GM23338 (cell line): ENCODE data around the gene BICRA. TPM values are rescaled to one million over a fixed set of nuclear protein-coding genes. Genes with fewer than 3 reads are reported as not detected.

Experiments used
- ATAC-seq: fragments of 200-7000 bp; cut with Tn5 transposase; 3 replicates; pipeline ENCODE4 v1.9.1; 2020
- DNase-seq: peaks from one replicate; pipeline ENCODE4 v3.0.0-alpha.2; 2015; ENCODE audit warnings: low spot score
- H2AFZ ChIP-seq: fragments of 200-600 bp; sonication (generic); 2 replicates; pipeline ENCODE4 v1.8.0; 2016; ENCODE audit warnings: antibody characterized with exemption, mild to moderate bottlenecking, moderate library complexity
- H3F3A ChIP-seq: fragments of 200-600 bp; sonication (generic); replicated peaks from 2 replicates; pipeline ENCODE4 v1.8.0; 2017; ENCODE audit warnings: antibody characterized with exemption, mixed run types, low read depth
- H3K27ac ChIP-seq: fragments of 200-600 bp; sonication (generic); 2 replicates; pipeline ENCODE4 v1.6.1; 2016; ENCODE audit warnings: low read depth
- H3K27me3 ChIP-seq: fragments of 200-600 bp; sonication (generic); 2 replicates; pipeline ENCODE4 v1.8.0; 2016; ENCODE audit warnings: mild to moderate bottlenecking, mixed run types, moderate library complexity; ENCODE audit not compliant: insufficient read depth
- H3K36me3 ChIP-seq: fragments of 200-600 bp; sonication (generic); 2 replicates; pipeline ENCODE4 v1.8.0; 2016; ENCODE audit warnings: mild to moderate bottlenecking; ENCODE audit not compliant: insufficient read depth
- H3K4me1 ChIP-seq: fragments of 200-600 bp; sonication (generic); 2 replicates; pipeline ENCODE4 v1.8.0; 2016; ENCODE audit warnings: mild to moderate bottlenecking, moderate library complexity; ENCODE audit not compliant: insufficient read depth
- H3K4me2 ChIP-seq: fragments of 200-600 bp; sonication (generic); 2 replicates; pipeline ENCODE4 v1.7.1; 2017; ENCODE audit warnings: mixed run types
- H3K4me3 ChIP-seq: fragments of 200-600 bp; sonication (generic); 2 replicates; pipeline ENCODE4 v1.6.1; 2016; ENCODE audit warnings: mixed run types
- H3K79me2 ChIP-seq: fragments of 200-600 bp; sonication (generic); replicated peaks from 2 replicates; pipeline ENCODE4 v1.8.0; 2017; ENCODE audit warnings: mild to moderate bottlenecking; ENCODE audit not compliant: insufficient read depth
- H3K9me2 ChIP-seq: fragments of 200-600 bp; sonication (generic); 2 replicates; pipeline ENCODE4 v1.8.0; 2017; ENCODE audit not compliant: insufficient read depth
- H4K20me1 ChIP-seq: fragments of 200-600 bp; sonication (generic); replicated peaks from 2 replicates; pipeline ENCODE4 v1.8.0; 2017; ENCODE audit warnings: mild to moderate bottlenecking; ENCODE audit not compliant: insufficient read depth
- H3K27ac Mint-ChIP-seq: 2 replicates; pipeline ENCODE4 v1.8.0; 2020; ENCODE audit warnings: inconsistent platforms, mild to moderate bottlenecking, moderate library complexity, mixed read lengths
- H3K27me3 Mint-ChIP-seq: 3 replicates; pipeline ENCODE4 v1.8.0; 2022; ENCODE audit warnings: low read depth, mild to moderate bottlenecking, moderate library complexity, mixed read lengths, inconsistent platforms; ENCODE audit not compliant: insufficient read depth, poor library complexity
- H3K36me3 Mint-ChIP-seq: 3 replicates; pipeline ENCODE4 v1.8.0; 2021; ENCODE audit warnings: low read depth, mild to moderate bottlenecking, inconsistent platforms, moderate library complexity, mixed read lengths
- H3K4me1 Mint-ChIP-seq: 3 replicates; pipeline ENCODE4 v1.8.0; 2020; ENCODE audit warnings: mild to moderate bottlenecking, inconsistent platforms, mixed read lengths
- H3K4me3 Mint-ChIP-seq: 3 replicates; pipeline ENCODE4 v1.8.0; 2021; ENCODE audit warnings: moderate library complexity, mild to moderate bottlenecking, inconsistent platforms, mixed read lengths
- H3K9me3 Mint-ChIP-seq: 3 replicates; pipeline ENCODE4 v1.8.0; 2020; ENCODE audit warnings: moderate library complexity, mild to moderate bottlenecking, inconsistent platforms, mixed read lengths
- ETS1 ChIP-seq: IDR thresholded peaks from 2 replicates; pipeline ENCODE4 v1.6.1; 2016; ENCODE audit warnings: antibody characterized with exemption
- EZH2phosphoT487 ChIP-seq: fragments of 200-600 bp; sonication (generic); IDR thresholded peaks from one replicate; pipeline ENCODE4 v1.8.1; 2018; ENCODE audit warnings: antibody characterized with exemption; ENCODE audit not compliant: unreplicated experiment
- NANOG ChIP-seq: IDR thresholded peaks from 2 replicates; pipeline ENCODE4 v1.6.1; 2016; ENCODE audit warnings: antibody characterized with exemption, borderline replicate concordance
- POLR2AphosphoS5 ChIP-seq: IDR thresholded peaks from 2 replicates; pipeline ENCODE4 v1.6.1; 2016; ENCODE audit warnings: antibody characterized with exemption, low read depth
- STAT1 ChIP-seq: IDR thresholded peaks from one replicate; pipeline ENCODE4 v1.6.1; 2016; ENCODE audit warnings: antibody characterized with exemption; ENCODE audit not compliant: unreplicated experiment
- ZNF114 ChIP-seq: fragments of 250-450 bp; sonication (Bioruptor Pico); IDR thresholded peaks from 2 replicates; pipeline ENCODE4 v1.5.0; 2020; ENCODE audit warnings: mild to moderate bottlenecking, moderate library complexity
- ZNF331 ChIP-seq: fragments of 250-450 bp; sonication (Bioruptor Pico); IDR thresholded peaks from 2 replicates; pipeline ENCODE4 v1.5.0; 2020; ENCODE audit warnings: low read depth, mild to moderate bottlenecking, moderate library complexity
- ZNF462 ChIP-seq: fragments of 250-450 bp; sonication (Bioruptor Pico); IDR thresholded peaks from 2 replicates; pipeline ENCODE4 v1.5.0; 2020; ENCODE audit warnings: mild to moderate bottlenecking, moderate library complexity
- polyA plus RNA-seq: library from polyadenylated mRNA; unstranded; fragments of >200 nt; fragmentation: Nextera tagmentation; extraction: Ambion mirVana; gene quantifications from 2 replicates; pipeline ENCODE4 v1.2.1, GENCODE V29; 2016
- total RNA-seq: library from RNA; depleted of rRNA; stranded (reverse); fragments of >200 nt; shearing (Covaris generic); gene quantifications from 2 replicates; pipeline ENCODE4 v1.2.3, GENCODE V29; 2014
- TF ChIP-seq, protein P1 (sequence below), 2 experiments: fragments of 200-600 bp in 1 of 2; sonication (generic) in 1 of 2; conservative IDR thresholded peaks; 2 replicates each; pipeline versions ENCODE4 v1.5.1 to v1.6.1; 2016 to 2017; ENCODE audit warnings: antibody characterized with exemption in 2 of 2, low read depth in 2 of 2, mild to moderate bottlenecking in 2 of 2, moderate library complexity in 1 of 2
- TF ChIP-seq, protein P2 (sequence below): IDR thresholded peaks from one replicate; pipeline ENCODE4 v1.6.1; 2018; ENCODE audit warnings: antibody characterized with exemption; ENCODE audit not compliant: unreplicated experiment

Gene BICRA
- total and polyA plus RNA-seq, 2 experiments from 2014 or later: 7.0 to 37.7 TPM

DNA sequence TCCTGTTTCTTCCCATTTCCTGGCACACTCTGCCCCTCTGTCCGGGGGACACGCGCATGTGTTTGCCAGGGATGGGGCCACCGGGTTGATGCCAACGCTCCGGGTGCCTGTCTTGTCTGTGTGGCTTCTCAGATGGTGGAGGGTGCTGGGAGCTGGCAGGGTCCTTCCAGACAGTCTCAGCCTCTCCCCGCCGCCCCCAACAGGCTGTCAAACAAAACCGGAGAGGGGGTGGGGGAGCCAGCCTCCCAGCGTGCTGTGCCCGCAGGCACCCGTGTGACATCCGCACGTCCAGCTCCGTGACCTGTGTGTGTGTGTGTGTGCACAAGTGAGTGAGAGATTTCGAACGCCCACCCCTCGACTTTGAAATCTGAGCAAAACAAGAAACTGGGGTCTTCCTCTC is 93.7 kb downstream of the BICRA start:
- Histone ChIP-seq H3K4me1 (no peaks in the 10 kb centered on the region), H3K36me3 (peaks cover 10% of the 10 kb centered on the region), H2AFZ (no peak overlapping the region), H3K9me2 (no peaks in the 10 kb centered on the region), H3F3A (peaks cover 15% of the 10 kb centered on the region; the same call in 1 of the 2 replicates), H3K4me3 (no peak overlapping the region), H3K27me3 (no peaks in the 10 kb centered on the region), H3K79me2 (no peaks in the 10 kb centered on the region), H4K20me1 (peaks cover 4% of the 10 kb centered on the region; the same call in 1 of the 2 replicates), H3K27ac (no peak overlapping the region), H3K4me2 (no peak overlapping the region)
- Mint-ChIP-seq H3K36me3 (peaks cover 27% of the 10 kb centered on the region), H3K4me1 (peaks cover 5% of the 10 kb centered on the region; the same call in 2 of the 3 replicates), H3K9me3 (no peaks in the 10 kb centered on the region), H3K27ac (peak overlapping the region; percentile 34; the same call in 1 of the 2 replicates), H3K27me3 (peaks cover 26% of the 10 kb centered on the region), H3K4me3 (no peak overlapping the region)
- no peak for TF ChIP-seq POLR2AphosphoS5
- TF ChIP-seq ZNF462 (CRISPR knock-in tag): no peak
- TF ChIP-seq ZNF114: no peak
- TF ChIP-seq NANOG: no peak
- no peak for TF ChIP-seq ZNF331 (CRISPR knock-in tag)
- TF ChIP-seq STAT1: no peak
- TF ChIP-seq, protein P1, sequence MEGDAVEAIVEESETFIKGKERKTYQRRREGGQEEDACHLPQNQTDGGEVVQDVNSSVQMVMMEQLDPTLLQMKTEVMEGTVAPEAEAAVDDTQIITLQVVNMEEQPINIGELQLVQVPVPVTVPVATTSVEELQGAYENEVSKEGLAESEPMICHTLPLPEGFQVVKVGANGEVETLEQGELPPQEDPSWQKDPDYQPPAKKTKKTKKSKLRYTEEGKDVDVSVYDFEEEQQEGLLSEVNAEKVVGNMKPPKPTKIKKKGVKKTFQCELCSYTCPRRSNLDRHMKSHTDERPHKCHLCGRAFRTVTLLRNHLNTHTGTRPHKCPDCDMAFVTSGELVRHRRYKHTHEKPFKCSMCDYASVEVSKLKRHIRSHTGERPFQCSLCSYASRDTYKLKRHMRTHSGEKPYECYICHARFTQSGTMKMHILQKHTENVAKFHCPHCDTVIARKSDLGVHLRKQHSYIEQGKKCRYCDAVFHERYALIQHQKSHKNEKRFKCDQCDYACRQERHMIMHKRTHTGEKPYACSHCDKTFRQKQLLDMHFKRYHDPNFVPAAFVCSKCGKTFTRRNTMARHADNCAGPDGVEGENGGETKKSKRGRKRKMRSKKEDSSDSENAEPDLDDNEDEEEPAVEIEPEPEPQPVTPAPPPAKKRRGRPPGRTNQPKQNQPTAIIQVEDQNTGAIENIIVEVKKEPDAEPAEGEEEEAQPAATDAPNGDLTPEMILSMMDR (conservative IDR thresholded peaks at IDR 0.05; ENCODE audit: low read depth in 2 of 2): no peak
- TF ChIP-seq, protein P2, sequence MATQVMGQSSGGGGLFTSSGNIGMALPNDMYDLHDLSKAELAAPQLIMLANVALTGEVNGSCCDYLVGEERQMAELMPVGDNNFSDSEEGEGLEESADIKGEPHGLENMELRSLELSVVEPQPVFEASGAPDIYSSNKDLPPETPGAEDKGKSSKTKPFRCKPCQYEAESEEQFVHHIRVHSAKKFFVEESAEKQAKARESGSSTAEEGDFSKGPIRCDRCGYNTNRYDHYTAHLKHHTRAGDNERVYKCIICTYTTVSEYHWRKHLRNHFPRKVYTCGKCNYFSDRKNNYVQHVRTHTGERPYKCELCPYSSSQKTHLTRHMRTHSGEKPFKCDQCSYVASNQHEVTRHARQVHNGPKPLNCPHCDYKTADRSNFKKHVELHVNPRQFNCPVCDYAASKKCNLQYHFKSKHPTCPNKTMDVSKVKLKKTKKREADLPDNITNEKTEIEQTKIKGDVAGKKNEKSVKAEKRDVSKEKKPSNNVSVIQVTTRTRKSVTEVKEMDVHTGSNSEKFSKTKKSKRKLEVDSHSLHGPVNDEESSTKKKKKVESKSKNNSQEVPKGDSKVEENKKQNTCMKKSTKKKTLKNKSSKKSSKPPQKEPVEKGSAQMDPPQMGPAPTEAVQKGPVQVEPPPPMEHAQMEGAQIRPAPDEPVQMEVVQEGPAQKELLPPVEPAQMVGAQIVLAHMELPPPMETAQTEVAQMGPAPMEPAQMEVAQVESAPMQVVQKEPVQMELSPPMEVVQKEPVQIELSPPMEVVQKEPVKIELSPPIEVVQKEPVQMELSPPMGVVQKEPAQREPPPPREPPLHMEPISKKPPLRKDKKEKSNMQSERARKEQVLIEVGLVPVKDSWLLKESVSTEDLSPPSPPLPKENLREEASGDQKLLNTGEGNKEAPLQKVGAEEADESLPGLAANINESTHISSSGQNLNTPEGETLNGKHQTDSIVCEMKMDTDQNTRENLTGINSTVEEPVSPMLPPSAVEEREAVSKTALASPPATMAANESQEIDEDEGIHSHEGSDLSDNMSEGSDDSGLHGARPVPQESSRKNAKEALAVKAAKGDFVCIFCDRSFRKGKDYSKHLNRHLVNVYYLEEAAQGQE: no peak
- TF ChIP-seq ETS1: no peak
- TF ChIP-seq EZH2phosphoT487: no peak
- DNase-seq: no peak
- no peak for ATAC-seq
